Astrocyte of the cerebellum (primary cell): ENCODE data around the gene SH2D4B.

Source experiments
- DNase-seq: peaks from one replicate; pipeline ENCODE4 v3.0.0-alpha.2; 2011; ENCODE audit warnings: low read depth
- H3K4me3 ChIP-seq: 2 replicates; pipeline ENCODE4 v1.5.1; 2011; ENCODE audit warnings: mild to moderate bottlenecking, low read depth, low read length, moderate library complexity
- in situ Hi-C: cut with HindIII; loops from 2 replicates; pipeline ENCODE4 v1.10.0; 2017; ENCODE audit warnings: low sequenced_read_pairs
- TF ChIP-seq, protein P1 (sequence below): IDR thresholded peaks from 2 replicates; pipeline ENCODE4 v1.5.1; 2012; ENCODE audit warnings: low read length, low read depth, moderate library complexity, mild to moderate bottlenecking; ENCODE audit errors: missing control alignments

SH2D4B gene

GRCh38 chr10:80538481-80539185, 931 bp downstream of the SH2D4B start:
- TF ChIP-seq, protein P1, sequence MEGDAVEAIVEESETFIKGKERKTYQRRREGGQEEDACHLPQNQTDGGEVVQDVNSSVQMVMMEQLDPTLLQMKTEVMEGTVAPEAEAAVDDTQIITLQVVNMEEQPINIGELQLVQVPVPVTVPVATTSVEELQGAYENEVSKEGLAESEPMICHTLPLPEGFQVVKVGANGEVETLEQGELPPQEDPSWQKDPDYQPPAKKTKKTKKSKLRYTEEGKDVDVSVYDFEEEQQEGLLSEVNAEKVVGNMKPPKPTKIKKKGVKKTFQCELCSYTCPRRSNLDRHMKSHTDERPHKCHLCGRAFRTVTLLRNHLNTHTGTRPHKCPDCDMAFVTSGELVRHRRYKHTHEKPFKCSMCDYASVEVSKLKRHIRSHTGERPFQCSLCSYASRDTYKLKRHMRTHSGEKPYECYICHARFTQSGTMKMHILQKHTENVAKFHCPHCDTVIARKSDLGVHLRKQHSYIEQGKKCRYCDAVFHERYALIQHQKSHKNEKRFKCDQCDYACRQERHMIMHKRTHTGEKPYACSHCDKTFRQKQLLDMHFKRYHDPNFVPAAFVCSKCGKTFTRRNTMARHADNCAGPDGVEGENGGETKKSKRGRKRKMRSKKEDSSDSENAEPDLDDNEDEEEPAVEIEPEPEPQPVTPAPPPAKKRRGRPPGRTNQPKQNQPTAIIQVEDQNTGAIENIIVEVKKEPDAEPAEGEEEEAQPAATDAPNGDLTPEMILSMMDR, result no peak
- DNase-seq, result no peak
- in situ Hi-C loops, result no loop called here
- no peak overlapping the region for H3K4me3 ChIP-seq

- no peak overlapping the region for H3K4me3 ChIP-seq
- in situ Hi-C loops, result no loop called here
- TF ChIP-seq, protein P1, result no peak
- DNase-seq, result no peak
Measured at GRCh38 chr10:80539421-80540031, 1.8 kb downstream of the SH2D4B start.

- TF ChIP-seq, protein P1, result no peak
- no peak for DNase-seq
- in situ Hi-C loops, result no loop called here
- H3K4me3 ChIP-seq, result no peak overlapping the region
Measured at GRCh38 chr10:80540136-80540535, 2.4 kb downstream of the SH2D4B start.

DNA sequence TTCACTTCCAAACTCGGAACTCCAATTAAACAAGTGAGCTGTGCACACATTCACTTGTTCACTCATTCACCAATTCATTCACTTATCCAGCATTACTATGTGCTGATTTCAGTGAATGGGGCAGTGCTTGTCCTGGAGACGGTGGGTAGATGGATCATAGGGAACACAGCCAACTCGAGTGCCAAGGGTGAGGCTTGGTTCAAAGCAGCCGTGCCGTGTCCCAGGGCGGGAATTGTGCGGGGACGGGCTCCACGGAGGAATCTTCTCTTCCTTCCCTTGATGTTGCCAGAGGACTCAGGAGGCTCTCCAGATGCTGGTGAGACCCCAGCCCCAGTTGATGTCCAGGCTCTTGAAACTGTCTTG, 2.9 kb downstream of the SH2D4B start:
- TF ChIP-seq, protein P1, result no peak
- H3K4me3 ChIP-seq, result no peak overlapping the region
- DNase-seq, result no peak
- in situ Hi-C loops, result no loop called here

DNA sequence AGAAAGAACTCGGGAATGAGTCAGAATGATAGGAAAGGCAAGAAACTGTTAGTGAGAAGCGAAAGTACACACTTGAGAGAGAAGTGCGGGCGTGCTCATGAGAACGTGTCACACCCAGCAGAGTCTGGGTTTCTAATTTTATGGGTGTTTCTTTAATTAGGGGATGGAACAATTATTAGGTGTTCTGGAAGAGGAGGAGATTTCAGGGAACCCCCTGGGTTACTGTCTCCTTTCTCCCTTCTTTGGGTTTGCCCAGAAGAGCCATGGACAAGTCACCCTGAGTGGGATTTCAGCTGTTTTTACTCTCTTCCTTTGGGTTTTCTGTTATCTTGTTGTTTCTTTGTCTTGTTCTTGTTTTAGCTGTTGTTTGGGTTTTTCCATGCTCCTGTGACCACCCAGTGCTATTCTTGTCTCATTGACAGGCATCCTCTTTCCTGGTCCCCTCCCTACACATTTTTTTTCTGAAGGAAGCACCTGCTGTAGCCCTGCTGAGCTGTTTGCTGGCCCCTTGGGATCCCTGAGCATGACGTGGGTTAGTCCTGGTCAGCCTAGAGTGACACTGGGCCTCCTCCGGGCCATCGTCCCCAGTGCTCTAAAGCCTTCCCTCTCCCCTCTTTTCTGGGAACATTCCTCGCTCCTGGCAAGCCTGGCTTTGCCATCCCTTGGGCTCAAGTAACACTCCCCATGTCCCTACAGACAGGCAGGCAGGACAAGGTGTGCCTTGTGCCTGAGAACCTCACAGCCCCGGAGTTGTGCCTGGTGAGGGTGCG, 3.5 kb downstream of the SH2D4B start:
- DNase-seq, result no peak
- TF ChIP-seq, protein P1, result no peak

GRCh38 chr10:80542053-80542452, 4.4 kb downstream of the SH2D4B start:
- H3K4me3 ChIP-seq, result no peak overlapping the region
- in situ Hi-C loops, result no loop called here
- no peak for DNase-seq
- TF ChIP-seq, protein P1, result no peak

More for the DNA sequence above, 3.5 kb downstream of the SH2D4B start:
- H3K4me3 ChIP-seq, result no peak overlapping the region
- in situ Hi-C loops, result no loop called here
